Measurements from ENCODE around the gene DYRK4.

DYRK4 gene

DNA sequence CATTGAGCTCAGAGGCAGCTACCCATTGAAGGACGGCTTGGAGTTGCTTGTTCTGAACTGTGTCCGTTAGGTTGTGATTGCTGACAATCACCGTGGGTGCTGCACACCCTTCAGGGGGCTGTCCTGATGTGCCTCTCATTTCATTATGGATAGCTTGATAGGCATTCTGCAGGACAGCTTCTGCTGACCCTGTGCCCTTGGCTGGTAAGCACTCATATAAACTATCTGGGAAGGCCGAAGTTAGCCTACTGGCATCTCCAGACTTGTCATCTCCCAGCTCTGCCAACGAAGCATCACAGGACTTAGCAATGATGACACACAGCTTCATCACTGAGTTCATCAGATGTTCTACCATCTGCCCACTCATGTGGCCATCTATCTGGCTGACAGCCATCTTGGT lies 64.5 kb downstream of the DYRK4 start:
- no peak for DNase-seq (ENCODE audit: low read depth in 2 of 2)

- DNase-seq (ENCODE audit: low read depth in 2 of 2): no peak
These were observed 66.4 kb downstream of the DYRK4 start for GRCh38 chr12:4628406-4628805.

DNA sequence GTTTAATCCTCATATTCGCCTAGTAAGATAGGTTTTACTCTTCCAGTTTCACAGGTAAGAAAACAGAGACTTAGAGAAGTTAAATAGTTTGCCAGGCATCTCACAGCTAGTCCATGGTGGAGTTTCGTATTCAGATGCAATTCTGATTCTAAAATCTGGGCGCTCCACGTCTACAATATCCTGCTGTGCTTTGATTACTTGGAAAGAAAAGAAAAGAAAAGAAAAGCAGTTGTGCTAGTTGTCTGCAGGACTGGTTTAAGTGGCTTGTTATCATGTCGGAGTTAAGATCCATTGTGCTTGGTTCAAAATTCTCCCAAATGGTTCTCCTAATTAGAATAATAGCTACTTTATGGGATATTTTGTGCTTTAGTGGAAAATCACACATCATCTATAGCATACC lies 68.3 kb downstream of the DYRK4 start:
- no peak for DNase-seq (ENCODE audit: low read depth in 2 of 2)

DNA sequence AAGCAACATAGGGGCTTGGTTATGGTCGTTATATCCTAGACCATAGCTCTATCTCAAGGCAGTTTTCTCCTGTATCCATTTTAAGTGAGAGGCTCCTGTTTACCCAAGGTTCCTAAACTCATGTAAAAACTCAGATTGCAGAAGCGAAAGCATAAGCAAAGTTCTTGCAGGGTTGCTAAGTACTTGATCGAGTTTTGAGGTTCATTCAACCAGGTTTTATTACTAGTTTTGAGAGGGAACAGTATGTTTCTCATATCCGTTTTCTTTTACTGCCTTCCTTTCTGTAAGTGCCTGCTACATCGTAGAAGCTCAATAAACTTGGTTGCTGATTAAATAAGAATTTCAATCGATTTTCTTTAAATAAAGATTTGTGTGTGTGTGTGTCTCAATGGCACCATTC lies 81.7 kb downstream of the DYRK4 start:
- DNase-seq (ENCODE audit: low read depth in 2 of 2): no peak

DNA sequence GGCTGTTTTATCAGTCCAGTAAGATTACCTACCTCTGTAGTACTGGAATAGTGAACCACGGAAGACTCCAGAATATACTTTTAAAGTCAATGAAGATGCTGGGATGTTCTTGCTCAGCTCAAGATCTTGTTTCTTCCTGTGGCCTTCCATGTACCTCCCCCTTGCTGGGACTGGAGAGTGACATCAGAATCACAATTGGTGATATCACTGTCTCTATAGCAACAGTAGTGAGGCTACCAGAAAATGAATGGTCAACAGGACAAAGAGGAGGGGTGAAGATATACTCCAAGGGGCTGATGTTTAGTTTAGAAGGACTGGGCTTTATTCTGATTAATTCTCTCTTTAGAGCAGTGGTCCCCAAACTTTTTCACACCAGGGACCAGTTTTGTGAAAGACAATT lies 83.0 kb downstream of the DYRK4 start:
- DNase-seq (ENCODE audit: low read depth in 2 of 2): no peak

DNA sequence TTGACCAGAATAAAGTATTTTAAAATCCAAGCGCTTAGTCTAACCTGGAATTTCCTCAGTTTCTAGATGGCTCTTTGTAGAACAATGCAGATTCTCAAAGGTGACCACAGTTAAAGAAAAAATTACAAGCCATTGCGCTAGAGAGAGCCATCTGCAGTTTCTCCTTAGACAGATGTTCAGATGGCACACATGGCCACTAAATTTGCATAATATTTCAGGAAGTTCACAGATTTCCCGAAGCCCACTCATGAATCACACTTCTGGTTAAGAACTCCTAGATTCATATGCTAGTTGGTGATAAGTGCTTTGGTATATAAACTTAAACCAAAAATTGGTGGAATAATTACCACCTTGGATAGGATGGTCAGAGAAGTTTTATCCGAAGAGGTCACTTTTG lies 86.1 kb downstream of the DYRK4 start:
- DNase-seq (ENCODE audit: low read depth in 2 of 2): no peak

DNA sequence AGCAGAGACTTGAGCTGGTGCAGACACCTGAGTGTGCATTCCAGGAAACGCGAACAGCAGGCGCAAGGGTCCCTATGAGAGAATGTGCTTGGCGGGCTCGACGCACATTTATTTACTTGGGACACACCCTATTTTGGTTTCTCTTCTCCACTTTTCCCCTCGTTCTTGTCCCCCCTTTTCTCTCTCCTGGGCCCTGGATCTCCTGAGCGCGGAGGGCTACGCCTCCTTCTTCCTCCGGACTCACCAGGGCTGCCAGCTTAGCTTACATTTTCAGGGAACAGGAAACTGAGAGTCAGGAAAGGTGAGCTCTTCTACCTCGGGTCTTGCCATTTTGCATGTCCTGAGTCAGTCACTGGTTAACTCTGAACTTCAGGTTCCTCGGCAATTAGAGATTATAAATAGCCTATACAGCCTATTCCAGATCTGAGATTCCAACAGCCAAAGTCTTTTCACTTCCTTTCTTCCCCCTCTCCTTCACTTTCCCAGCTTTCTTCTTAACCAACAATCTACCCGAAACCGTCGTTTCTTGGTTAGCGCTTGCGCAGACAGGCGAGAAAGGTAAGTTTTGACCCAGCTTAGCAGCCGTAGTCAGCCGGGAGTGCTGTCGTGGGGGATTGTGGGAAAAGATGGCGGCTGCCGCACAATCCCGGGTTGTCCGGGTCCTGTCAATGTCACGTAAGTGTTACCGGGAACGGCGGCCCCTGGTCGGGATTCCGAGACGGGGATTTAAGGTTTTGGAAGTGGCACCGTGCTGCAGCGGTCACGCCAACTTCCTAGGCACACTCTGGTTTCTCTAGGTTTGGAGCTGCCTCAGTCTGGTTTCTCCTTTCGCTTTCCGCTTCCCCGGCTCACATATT lies 86.7 kb downstream of the DYRK4 start, which contains the start of the genes AKAP3 and NDUFA9:
AKAP3 (minus strand) TSS at position 551 of the 857 bp plus-strand sequence. CDS start 10,855 bp downstream, outside the sequence.
NDUFA9 (plus strand) TSS at position 614 of the 857 bp plus-strand sequence; CDS start at position 627, 13 bp downstream.
- DNase-seq (ENCODE audit: low read depth in 2 of 2): peak; percentile 65 to 71

DNA sequence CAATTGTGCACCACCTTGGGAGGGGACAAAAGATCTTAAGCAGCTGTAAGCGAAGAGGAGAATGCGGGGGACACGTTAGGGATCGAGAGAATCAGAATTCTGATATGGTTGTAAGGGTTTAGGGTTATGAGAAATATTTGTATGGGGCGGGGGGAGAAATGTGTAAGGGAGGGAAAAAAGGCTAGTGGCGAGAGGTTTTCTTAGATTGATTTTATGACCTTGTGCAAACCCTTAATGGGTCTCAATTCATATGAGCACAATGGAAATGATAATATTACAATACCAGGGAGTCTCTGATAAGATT lies 87.3 kb downstream of the DYRK4 start:
- no peak for DNase-seq (ENCODE audit: low read depth in 2 of 2)

DNA sequence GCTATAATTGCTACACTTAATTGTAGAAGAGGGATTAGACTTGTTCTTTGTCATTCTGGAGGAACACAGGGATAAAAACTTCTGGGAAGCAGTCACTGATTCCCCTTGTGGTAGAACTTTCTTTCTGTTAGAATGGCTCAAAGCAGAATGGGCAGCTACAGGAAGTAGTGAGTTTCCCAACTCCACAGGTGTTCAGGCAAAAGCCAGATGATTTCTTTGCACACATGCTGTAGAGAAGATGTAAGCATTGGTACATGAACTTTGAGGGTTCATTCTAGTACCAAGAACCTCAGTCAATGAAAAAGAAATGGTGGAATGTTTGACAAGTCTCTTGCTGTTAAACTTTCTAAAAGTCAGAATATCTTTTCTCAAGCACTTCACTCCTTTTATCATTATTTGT lies 91.2 kb downstream of the DYRK4 start:
- DNase-seq (ENCODE audit: low read depth in 2 of 2): no peak

- no peak for DNase-seq (ENCODE audit: low read depth in 2 of 2)
These were observed 91.7 kb downstream of the DYRK4 start for GRCh38 chr12:4653691-4654090.

All from stimulated activated CD8-positive, alpha-beta memory T cell treated with anti-CD3 and anti-CD28 coated beads, Interleukin-7, amount 100 ng/mL, for 4 hours (primary cell).